K562 (cell line): ENCODE results near the gene SLC35G3. TPM values are rescaled to one million over a fixed set of nuclear protein-coding genes. Genes with fewer than 3 reads are reported as not detected.
A peak's percentile ranks its signal among the peaks of the same experiment; 100 is the strongest.
"Not testable (repeated sequence)": the region's sequence is repeated elsewhere in the genome, so short reads cannot be mapped to it uniquely, and the experiment has no call there.

ENCODE experiments used
- ATAC-seq: fragments of 200-7000 bp; cut with Tn5 transposase; 3 replicates; pipeline ENCODE4 v1.9.1; 2020; ENCODE audit warnings: moderate library complexity
- BruUV-seq: library from RNA; stranded (reverse); fragments of 400-500 nt; replicated peaks from 2 replicates; lab custom pipeline; 2021; lab: Mats Ljungman, UMichigan
- CTCF ChIA-PET: fragments of 300-600 bp; formaldehyde crosslinking; extraction: SDS; loops from one replicate; lab custom pipeline; 2021; ENCODE audit warnings: low intra/inter-chr PET ratio; lab: Yijun Ruan, JAX
- POLR2A ChIA-PET: fragments of 300-600, 350-650 bp; sonication (Branson Sonifier 250); formaldehyde crosslinking; extraction: SDS; loops from one replicate; lab custom pipeline; 2021; ENCODE audit warnings: antibody characterized with exemption, inconsistent platforms; lab: Yijun Ruan, JAX
- DNase-seq, 4 experiments: peaks; one replicate each; pipeline versions ENCODE4 v3.0.0 to v3.0.0-alpha.2; 2011 to 2018; ENCODE audit warnings: low spot score in 3 of 4, mixed read lengths in 3 of 4; ENCODE audit errors: extremely low read depth in 1 of 4
- FAIRE-seq: peaks from 2 replicates; lab custom pipeline; 2011; peaks lifted over from hg19 to GRCh38; lab: Jason Lieb, UNC
- H2AFZ ChIP-seq: 2 replicates; pipeline ENCODE4 v1.6.0; 2011; ENCODE audit warnings: low read depth, low read length, control low read depth, inconsistent platforms
- H3K27ac ChIP-seq: fragments of 200-600 bp; 3 replicates; pipeline ENCODE4 v1.8.0; 2011; ENCODE audit warnings: low read depth, mild to moderate bottlenecking, control low read depth, inconsistent platforms, low read length, moderate library complexity, mixed read lengths; ENCODE audit errors: extremely low read depth
- H3K27me3 ChIP-seq, 2 experiments: fragments of 300-600 bp in 1 of 2; 2 replicates in 1 of 2; 3 replicates in 1 of 2; pipeline versions ENCODE4 v1.6.0 to v1.8.0; 2011; ENCODE audit warnings: inconsistent platforms in 2 of 2, low read length in 2 of 2, mild to moderate bottlenecking in 1 of 2, mixed read lengths in 1 of 2, moderate library complexity in 1 of 2; ENCODE audit not compliant: control insufficient read depth in 2 of 2, insufficient read depth in 2 of 2
- H3K36me3 ChIP-seq: fragments of 300-600 bp; 3 replicates; pipeline ENCODE4 v1.8.0; 2011; ENCODE audit warnings: mild to moderate bottlenecking, low read length, inconsistent platforms; ENCODE audit not compliant: control insufficient read depth, insufficient read depth
- H3K4me1 ChIP-seq, 2 experiments: fragments of 200-600 bp in 1 of 2; replicated peaks in 1 of 2; 2 replicates in 1 of 2; 3 replicates in 1 of 2; pipeline versions ENCODE4 v1.5.1 to v1.8.0; 2011; ENCODE audit warnings: inconsistent platforms in 2 of 2, low read length in 2 of 2, mild to moderate bottlenecking in 1 of 2, mixed read lengths in 1 of 2, moderate library complexity in 1 of 2; ENCODE audit not compliant: control insufficient read depth in 2 of 2, insufficient read depth in 2 of 2
- H3K4me2 ChIP-seq: 2 replicates; pipeline ENCODE4 v1.6.1; 2011; ENCODE audit warnings: low read length, control low read depth, inconsistent platforms, mixed read lengths; ENCODE audit not compliant: insufficient read depth
- H3K4me3 ChIP-seq: fragments of 200-600 bp; sonication (generic), shearing (Covaris generic); 2 replicates; pipeline ENCODE4 v1.5.1; 2016; ENCODE audit warnings: control low read depth, inconsistent platforms
- H3K79me2 ChIP-seq: fragments of 200-600 bp; 3 replicates; pipeline ENCODE4 v1.8.0; 2011; ENCODE audit warnings: low read length, inconsistent platforms; ENCODE audit not compliant: control insufficient read depth, insufficient read depth
- H3K9ac ChIP-seq, 2 experiments: 2 replicates each; pipeline versions ENCODE4 v1.6.0 to v1.6.1; 2011; ENCODE audit warnings: low read depth in 2 of 2, low read length in 2 of 2, control low read depth in 1 of 2, inconsistent platforms in 1 of 2, mild to moderate bottlenecking in 1 of 2, mixed read lengths in 1 of 2; ENCODE audit not compliant: insufficient read depth in 1 of 2
- H3K9me1 ChIP-seq: one replicate; pipeline ENCODE4 v1.6.0; 2011; ENCODE audit warnings: inconsistent platforms, mild to moderate bottlenecking, low read length, moderate library complexity; ENCODE audit not compliant: control insufficient read depth, insufficient read depth
- H3K9me3 ChIP-seq: replicated peaks from 2 replicates; pipeline ENCODE4 v1.5.1; 2011; ENCODE audit warnings: low read depth, low read length, inconsistent platforms; ENCODE audit not compliant: control insufficient read depth, insufficient read depth
- H4K20me1 ChIP-seq: replicated peaks from 2 replicates; pipeline ENCODE4 v1.6.1; 2011; ENCODE audit warnings: low read length, inconsistent platforms, mixed read lengths; ENCODE audit not compliant: control insufficient read depth, insufficient read depth
- AFF4 ChIP-seq: sonication (generic); formaldehyde crosslinking; IDR thresholded peaks from 2 replicates; pipeline ENCODE4 v1.8.0; 2023; ENCODE audit warnings: mild to moderate bottlenecking, missing genetic modification reagents
- ZNF12 ChIP-seq: sonication (generic); formaldehyde crosslinking; IDR thresholded peaks from 2 replicates; pipeline ENCODE4 v1.4.0; 2020; ENCODE audit warnings: mild to moderate bottlenecking, missing genetic modification reagents
- WGBS: fragments of 100-300 bp; shearing (Covaris generic); methylation state at CpG from one replicate; pipeline ENCODE4 v1.1.6; 2016; ENCODE audit warnings: low coverage, mixed read lengths; ENCODE audit not compliant: insufficient coverage; ENCODE audit errors: missing lambda C conversion rate; 5-methylcytosine and 5-hydroxymethylcytosine counted together
- in situ Hi-C: fragments of 300-500 bp; cut with MboI; formaldehyde crosslinking; loops from 4 replicates; pipeline ENCODE4 v1.15.0; 2018; ENCODE audit warnings: inconsistent platforms, mixed read lengths
- intact Hi-C: fragments of 100-400 bp; cut with micrococcal nuclease; formaldehyde crosslinking; loops from 2 replicates; pipeline ENCODE4 v1.14.2; 2022
- polyA plus RNA-seq, 8 experiments: library from polyadenylated mRNA; depleted of rRNA in 4 of 8; stranded (reverse) in 5 of 8; unstranded in 3 of 8; fragments of >200 nt; fragmentation: Nextera tagmentation in 2 of 8; fragmentation: Illumina TruSeq in 1 of 8; extraction: Ambion mirVana in 2 of 8; extraction: Trizol in 1 of 8; gene quantifications; 2 replicates each; pipeline versions ENCODE4 v1.2.1 to v1.2.3, GENCODE V29; 2011 to 2014; ENCODE audit warnings: inconsistent platforms in 1 of 8, missing spikeins in 1 of 8
- total RNA-seq, 7 experiments: library from RNA; depleted of rRNA in 6 of 7; stranded (reverse); fragments of >200 nt in 6 of 7; fragmentation: Illumina TruSeq in 2 of 7; extraction: Trizol in 2 of 7; gene quantifications; 2 replicates each; pipeline versions ENCODE4 v1.2.1 to v1.2.3, GENCODE V29; 2011 to 2021; ENCODE audit warnings: low replicate concordance in 1 of 7
- TF ChIP-seq, protein P1 (sequence below): IDR thresholded peaks from 2 replicates; pipeline ENCODE4 v1.6.1; 2016; ENCODE audit warnings: missing genetic modification characterization, missing compliant biosample characterization

SLC35G3 gene
- total and polyA plus RNA-seq, 9 of the 15 experiments (the other 6 are each of a cell fraction or from before 2014, with no cell fraction given), result not detected

GRCh38 chr17:35175638-35176415, 18.4 kb downstream of the SLC35G3 start (continued):
- TF ChIP-seq ZNF12 (CRISPR knock-in tag), result no peak

GRCh38 chr17:35174835-35175334, 19.3 kb downstream of the SLC35G3 start:
- ChIA-PET POLR2A (no interaction called here), CTCF (no interaction called here)
- H3K4me1 ChIP-seq, result no peaks in the 10 kb centered on the region
- FAIRE-seq (no peak), DNase-seq (no peak), ATAC-seq (no peak)
- no peaks in the 10 kb centered on the region for H3K36me3 ChIP-seq
- WGBS, result 6% methylated on average over 2 of the region's 2 CpGs
- no peak overlapping the region for H3K9ac ChIP-seq
- no peak overlapping the region for H3K27ac ChIP-seq
- H3K79me2 ChIP-seq, result no peaks in the 10 kb centered on the region
- peaks cover 9 to 43% of the 10 kb centered on the region in 2 experiments for H3K27me3 ChIP-seq
- intact Hi-C loops (no loop called here), in situ Hi-C loops (loop anchor here (5.0 kb wide), 1 partner anchor 362 kb away; the partner anchor contains the start of gene SLFN12L)
- TF ChIP-seq AFF4, result no peak
- TF ChIP-seq, protein P1, sequence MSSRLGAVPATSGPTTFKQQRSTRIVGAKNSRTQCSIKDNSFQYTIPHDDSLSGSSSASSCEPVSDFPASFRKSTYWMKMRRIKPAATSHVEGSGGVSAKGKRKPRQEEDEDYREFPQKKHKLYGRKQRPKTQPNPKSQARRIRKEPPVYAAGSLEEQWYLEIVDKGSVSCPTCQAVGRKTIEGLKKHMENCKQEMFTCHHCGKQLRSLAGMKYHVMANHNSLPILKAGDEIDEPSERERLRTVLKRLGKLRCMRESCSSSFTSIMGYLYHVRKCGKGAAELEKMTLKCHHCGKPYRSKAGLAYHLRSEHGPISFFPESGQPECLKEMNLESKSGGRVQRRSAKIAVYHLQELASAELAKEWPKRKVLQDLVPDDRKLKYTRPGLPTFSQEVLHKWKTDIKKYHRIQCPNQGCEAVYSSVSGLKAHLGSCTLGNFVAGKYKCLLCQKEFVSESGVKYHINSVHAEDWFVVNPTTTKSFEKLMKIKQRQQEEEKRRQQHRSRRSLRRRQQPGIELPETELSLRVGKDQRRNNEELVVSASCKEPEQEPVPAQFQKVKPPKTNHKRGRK (tag), result peak; percentile 89
- H3K4me2 ChIP-seq, result no peak overlapping the region
- H3K4me3 ChIP-seq, result no peak overlapping the region
- no peak overlapping the region for H2AFZ ChIP-seq
- H4K20me1 ChIP-seq, result no peaks in the 10 kb centered on the region
- H3K9me3 ChIP-seq, result no peaks in the 10 kb centered on the region
- no peaks in the 10 kb centered on the region for H3K9me1 ChIP-seq
- no TSS peak for BruUV-seq

- H3K4me2 ChIP-seq, intact Hi-C loops, H3K4me1 ChIP-seq, H3K9me3 ChIP-seq, H3K4me3 ChIP-seq, POLR2A ChIA-PET, H3K9me1 ChIP-seq, H3K36me3 ChIP-seq, H3K27ac ChIP-seq, H2AFZ ChIP-seq, ATAC-seq, DNase-seq, FAIRE-seq, H4K20me1 ChIP-seq, H3K9ac ChIP-seq, H3K79me2 ChIP-seq, BruUV-seq: not testable (repeated sequence)
- WGBS, result 2% methylated on average over 3 of the region's 3 CpGs
- H3K27me3 ChIP-seq, result peaks cover 11 to 55% of the 10 kb centered on the region in 2 experiments
- CTCF ChIA-PET, result interaction anchor here (1.6 kb wide), 1 partner anchor 575 kb away, joined by 5 read pairs; no protein-coding TSS in a partner anchor
- in situ Hi-C loops, result loop anchor here (5.0 kb wide), 1 partner anchor 365 kb away; the partner anchor contains the start of gene SLFN12L
Measured at GRCh38 chr17:35172321-35172720, 21.9 kb downstream of the SLC35G3 start.
